ENCODE data around the gene FGF10.

The FGF10 gene

GRCh38 chr5:44389090-44389822 lies at the start of gene FGF10:
TSS of gene FGF10 (minus strand) at chr5:44389420. CDS start at chr5:44388682, 738 bp downstream.
- DNase-seq: no peak

- no peak for DNase-seq
Observed at GRCh38 chr5:44426944-44427343, 37.7 kb upstream of the FGF10 start.

- no peak for DNase-seq
Observed at GRCh38 chr5:44412286-44412685, 23.1 kb upstream of the FGF10 start.

- no peak for DNase-seq
Observed at GRCh38 chr5:44402084-44402483, 12.9 kb upstream of the FGF10 start.

GRCh38 chr5:44401611-44402010 lies 12.4 kb upstream of the FGF10 start:
- DNase-seq: no peak

GRCh38 chr5:44398382-44398781 lies 9.2 kb upstream of the FGF10 start:
- DNase-seq: no peak

GRCh38 chr5:44396312-44396711 lies 7.1 kb upstream of the FGF10 start:
- DNase-seq: no peak

- DNase-seq: no peak
Observed at GRCh38 chr5:44390351-44390750, 1.1 kb upstream of the FGF10 start.

GRCh38 chr5:44389823-44390143 lies 563 bp upstream of the FGF10 start:
- DNase-seq: no peak

GRCh38 chr5:44388321-44389089 lies 715 bp downstream of the FGF10 start:
- no peak for DNase-seq

- DNase-seq: no peak
Observed at GRCh38 chr5:44387921-44388320, 1.3 kb downstream of the FGF10 start.

- no peak for DNase-seq
Observed at GRCh38 chr5:44387406-44387805, 1.8 kb downstream of the FGF10 start.

- no peak for DNase-seq
Observed at GRCh38 chr5:44385291-44385900, 3.8 kb downstream of the FGF10 start.

- no peak for DNase-seq
Observed at GRCh38 chr5:44384816-44385215, 4.4 kb downstream of the FGF10 start.

GRCh38 chr5:44382894-44383293 lies 6.3 kb downstream of the FGF10 start:
- no peak for DNase-seq

GRCh38 chr5:44377057-44377456 lies 12.2 kb downstream of the FGF10 start:
- DNase-seq: no peak

GRCh38 chr5:44372028-44372427 lies 17.2 kb downstream of the FGF10 start:
- DNase-seq: no peak

- DNase-seq: no peak
Observed at GRCh38 chr5:44367203-44367602, 22.0 kb downstream of the FGF10 start.

- DNase-seq: no peak
Observed at GRCh38 chr5:44365345-44365744, 23.9 kb downstream of the FGF10 start.

GRCh38 chr5:44364097-44364496 lies 25.1 kb downstream of the FGF10 start:
- DNase-seq: no peak

- DNase-seq: no peak
Observed at GRCh38 chr5:44361342-44362001, 27.7 kb downstream of the FGF10 start.

GRCh38 chr5:44360919-44361318 lies 28.3 kb downstream of the FGF10 start:
- no peak for DNase-seq

GRCh38 chr5:44358421-44358820 lies 30.8 kb downstream of the FGF10 start:
- no peak for DNase-seq

- no peak for DNase-seq
Observed at GRCh38 chr5:44356231-44356630, 33.0 kb downstream of the FGF10 start.

All from NCI-H1930 (cell line).